ENCODE results near the gene C11orf21. TPM values are rescaled to one million over a fixed set of nuclear protein-coding genes. Genes with fewer than 3 reads are reported as not detected.
"Not testable (repeated sequence)": the region's sequence is repeated elsewhere in the genome, so short reads cannot be mapped to it uniquely, and the experiment has no call there.

Gene C11orf21
- total RNA-seq (2014; rRNA removed; shearing (Covaris generic); ENCODE audit: low replicate concordance), result 8.4 and 18.1 TPM in 2 replicates

DNA sequence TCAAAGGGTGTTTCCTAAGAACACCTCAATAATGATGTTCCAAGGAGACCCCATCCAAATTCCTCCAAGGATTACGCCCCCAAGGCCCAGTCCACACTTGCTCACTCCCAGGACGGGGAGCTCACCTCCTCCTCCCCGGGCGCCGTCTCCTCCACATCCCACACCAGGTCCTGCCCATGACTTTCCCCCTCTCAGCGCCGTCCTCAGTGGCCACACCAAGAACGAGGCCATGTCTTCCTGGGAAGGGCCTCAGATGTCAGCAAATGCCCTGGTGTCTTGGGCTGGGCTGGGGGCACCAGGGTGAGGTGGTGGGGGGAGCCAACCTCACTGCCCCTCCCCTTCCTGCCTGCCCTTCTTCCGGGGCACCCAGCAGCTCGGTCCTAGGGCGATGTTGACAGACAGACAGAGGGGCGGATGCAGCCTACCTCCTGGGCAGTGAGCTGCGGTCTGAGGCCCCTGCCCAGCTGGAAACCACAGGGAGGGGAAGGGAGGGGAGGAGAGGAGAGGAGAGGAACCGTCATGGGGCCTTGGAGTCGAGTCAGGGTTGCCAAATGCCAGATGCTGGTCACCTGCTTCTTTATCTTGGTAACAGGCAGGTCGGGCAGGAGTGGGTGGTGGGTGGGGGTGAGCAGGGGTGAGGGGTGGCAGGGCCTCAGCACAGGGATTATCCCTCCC, at the start of gene C11orf21, which contains the start of gene TSPAN32:
Gene C11orf21 (minus strand): TSS at position 288 of the 675 bp plus-strand sequence. CDS start 110 bp downstream, at position 178.
Gene TSPAN32 (plus strand): TSS at position 383 of the 675 bp plus-strand sequence. CDS start 137 bp downstream, at position 520.
- H3K27me3 ChIP-seq, result no peaks in the 10 kb centered on the region
- no peaks in the 10 kb centered on the region for H3K9me3 ChIP-seq
- H3K4me3 ChIP-seq, result peak within 1 kb of the TSS; percentile 39
- DNase-seq, result peak; percentile 69
- H3K36me3 ChIP-seq, result no peaks in the 10 kb centered on the region

DNA sequence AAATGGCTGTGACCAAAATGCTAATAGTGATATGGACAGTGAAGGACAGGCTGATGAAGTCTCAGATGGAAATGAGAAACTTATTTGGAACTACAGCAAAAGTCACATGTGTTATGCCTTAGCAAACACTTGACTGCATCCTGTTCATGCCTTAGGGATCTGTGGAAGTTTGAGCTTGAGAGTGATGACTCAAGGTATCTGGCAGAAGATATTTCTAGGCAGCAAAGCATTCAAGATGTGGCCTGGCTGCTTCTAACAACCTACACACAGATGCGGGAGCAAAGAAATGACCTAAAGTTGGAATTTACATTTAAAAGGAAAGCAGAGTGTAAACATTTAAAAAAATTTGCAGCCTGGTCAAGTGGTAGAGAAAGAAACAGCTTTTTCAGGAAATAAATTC, 47.3 kb upstream of the C11orf21 start:
- H3K27me3 ChIP-seq, result no peaks in the 10 kb centered on the region

GRCh38 chr11:2347308-2347830, 45.7 kb upstream of the C11orf21 start:
- Histone ChIP-seq H3K4me3 (no peak overlapping the region), H3K36me3 (no peaks in the 10 kb centered on the region), H3K27me3 (no peaks in the 10 kb centered on the region), H3K9me3 (peaks cover 14% of the 10 kb centered on the region)
- no peak for DNase-seq

More for the DNA sequence above, 47.3 kb upstream of the C11orf21 start:
- Histone ChIP-seq H3K4me3 (no peak overlapping the region), H3K36me3 (no peaks in the 10 kb centered on the region), H3K9me3 (peaks cover 14% of the 10 kb centered on the region)
- no peak for DNase-seq

GRCh38 chr11:2346586-2347307, 45.0 kb upstream of the C11orf21 start:
- Histone ChIP-seq H3K9me3 (peaks cover 14% of the 10 kb centered on the region), H3K36me3 (no peaks in the 10 kb centered on the region), H3K27me3 (no peaks in the 10 kb centered on the region), H3K4me3 (no peak overlapping the region)
- no peak for DNase-seq

- Histone ChIP-seq H3K27me3 (no peaks in the 10 kb centered on the region), H3K4me3 (no peak overlapping the region), H3K9me3 (peaks cover 12% of the 10 kb centered on the region), H3K36me3 (no peaks in the 10 kb centered on the region)
- no peak for DNase-seq
Measured at GRCh38 chr11:2346014-2346413, 44.3 kb upstream of the C11orf21 start.

GRCh38 chr11:2345050-2345449, 43.3 kb upstream of the C11orf21 start:
- no peak for DNase-seq
- H3K27me3 ChIP-seq, result no peaks in the 10 kb centered on the region
- H3K9me3 ChIP-seq, result peaks cover 12% of the 10 kb centered on the region
- no peak overlapping the region for H3K4me3 ChIP-seq
- no peaks in the 10 kb centered on the region for H3K36me3 ChIP-seq

DNA sequence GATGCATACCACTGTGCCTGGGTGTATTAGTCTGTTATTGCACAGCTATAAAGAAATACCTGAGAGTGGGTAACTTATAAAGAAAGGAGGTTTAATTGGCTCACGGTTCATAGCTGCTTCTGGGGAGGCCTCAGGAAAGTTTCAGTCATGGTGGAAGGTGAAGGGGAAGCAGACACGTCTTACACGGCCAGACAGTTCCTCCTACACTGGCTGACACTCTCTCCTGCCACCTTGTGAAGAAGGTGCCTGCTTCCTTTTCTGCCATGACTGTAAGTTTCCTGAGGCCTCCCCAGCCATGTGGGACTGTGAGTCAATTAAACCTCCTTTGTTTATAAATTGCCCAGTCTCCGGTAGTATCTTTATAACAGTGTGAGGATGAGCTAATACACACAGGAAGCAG, 41.8 kb upstream of the C11orf21 start:
- Histone ChIP-seq H3K36me3 (no peaks in the 10 kb centered on the region), H3K4me3 (no peak overlapping the region), H3K27me3 (no peaks in the 10 kb centered on the region), H3K9me3 (peaks cover 2% of the 10 kb centered on the region)
- no peak for DNase-seq

GRCh38 chr11:2342981-2343380, 41.3 kb upstream of the C11orf21 start:
- H3K9me3 ChIP-seq, result no peaks in the 10 kb centered on the region
- no peak for DNase-seq
- H3K36me3 ChIP-seq, result no peaks in the 10 kb centered on the region
- no peaks in the 10 kb centered on the region for H3K27me3 ChIP-seq
- H3K4me3 ChIP-seq, result no peak overlapping the region

DNA sequence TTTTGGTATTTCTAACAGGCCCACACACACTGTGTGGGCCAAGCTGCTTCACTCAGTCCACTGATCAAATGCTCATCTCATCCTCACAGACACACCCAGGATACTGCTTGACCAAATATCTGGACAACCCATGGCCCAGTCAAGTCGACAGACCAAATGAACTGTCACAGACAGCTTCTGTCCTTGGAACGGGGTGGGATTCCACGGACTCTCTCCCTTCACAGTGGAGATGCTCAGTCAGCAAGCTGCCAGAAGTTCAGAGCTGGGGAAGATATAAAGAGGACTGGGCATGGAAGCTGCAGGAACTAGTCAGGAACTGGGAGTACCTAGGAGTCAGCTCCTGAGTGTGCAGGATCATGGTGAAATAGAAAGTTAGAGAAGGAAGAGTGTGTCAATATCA, 40.8 kb upstream of the C11orf21 start:
- H3K36me3 ChIP-seq, result no peaks in the 10 kb centered on the region
- H3K27me3 ChIP-seq, result no peaks in the 10 kb centered on the region
- H3K4me3 ChIP-seq, result no peak overlapping the region
- DNase-seq, result no peak
- no peaks in the 10 kb centered on the region for H3K9me3 ChIP-seq

DNA sequence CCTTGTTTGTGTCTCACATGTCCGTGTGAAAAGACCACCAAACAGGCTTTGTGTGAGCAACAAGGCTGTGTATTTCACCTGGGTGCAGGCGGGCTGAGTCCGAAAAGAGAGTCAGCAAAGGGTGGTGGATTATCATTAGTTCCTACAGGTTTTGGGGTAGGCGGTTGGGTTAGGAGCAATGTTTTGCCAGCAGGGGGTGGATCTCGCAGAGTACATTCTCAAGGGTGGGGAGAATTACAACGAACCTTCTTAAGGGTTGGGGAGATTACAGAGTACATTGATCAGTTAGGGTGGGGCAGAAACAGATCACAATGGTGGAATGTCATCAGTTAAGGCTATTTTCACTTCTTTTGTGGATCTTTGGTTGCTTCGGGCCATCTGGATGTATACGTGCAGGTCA, 37.0 kb upstream of the C11orf21 start:
- H3K4me3 ChIP-seq, H3K27me3 ChIP-seq, DNase-seq, H3K36me3 ChIP-seq, H3K9me3 ChIP-seq: not testable (repeated sequence)

DNA sequence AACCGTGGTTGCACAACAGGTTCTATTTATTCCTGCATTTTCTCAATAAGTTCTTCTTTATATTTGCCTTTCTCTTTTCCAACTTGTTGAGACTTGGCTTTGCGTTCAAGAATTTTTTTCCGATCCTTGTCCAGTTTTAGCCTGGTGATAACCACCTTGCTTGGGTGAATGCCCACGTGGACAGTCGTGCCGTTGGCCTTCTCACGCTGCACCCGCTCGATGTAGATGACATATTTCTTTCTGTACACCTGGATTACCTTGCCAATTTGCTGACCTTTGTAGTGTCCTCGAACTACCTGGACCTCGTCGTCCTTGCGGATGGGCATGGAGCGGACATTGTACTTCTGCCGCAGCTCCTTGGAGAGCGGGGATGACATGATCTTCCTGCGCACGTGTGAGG, 33.6 kb upstream of the C11orf21 start:
- not testable (repeated sequence) for H3K4me3 ChIP-seq, H3K36me3 ChIP-seq, H3K9me3 ChIP-seq, DNase-seq, H3K27me3 ChIP-seq

- H3K36me3 ChIP-seq, H3K9me3 ChIP-seq, H3K4me3 ChIP-seq, H3K27me3 ChIP-seq, DNase-seq: not testable (repeated sequence)
Measured at GRCh38 chr11:2333486-2334205, 31.9 kb upstream of the C11orf21 start.

DNA sequence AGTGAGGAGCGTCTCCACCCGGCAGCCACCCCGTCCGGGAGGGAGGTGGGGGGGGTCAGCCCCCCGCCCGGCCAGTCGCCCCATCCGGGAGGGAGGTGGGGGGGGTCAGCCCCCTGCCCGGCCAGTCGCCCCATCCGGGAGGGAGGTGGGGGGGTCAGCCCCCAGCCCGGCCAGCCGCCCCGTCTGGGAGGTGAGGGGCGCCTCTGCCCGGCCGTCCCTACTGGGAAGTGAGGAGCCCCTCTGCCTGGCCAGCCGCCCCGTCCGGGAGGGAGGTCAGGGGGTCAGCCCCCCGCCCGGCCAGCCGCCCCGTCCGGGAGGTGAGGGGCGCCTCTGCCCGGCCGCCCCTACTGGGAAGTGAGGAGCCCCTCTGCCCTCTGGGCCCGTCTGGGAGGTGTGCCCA, 30.9 kb upstream of the C11orf21 start:
- H3K9me3 ChIP-seq, H3K36me3 ChIP-seq, H3K27me3 ChIP-seq, H3K4me3 ChIP-seq, DNase-seq: not testable (repeated sequence)

GRCh38 chr11:2331404-2331803, 29.7 kb upstream of the C11orf21 start:
- Histone ChIP-seq H3K4me3 (no peak overlapping the region), H3K36me3 (no peaks in the 10 kb centered on the region), H3K27me3 (no peaks in the 10 kb centered on the region), H3K9me3 (peaks cover 2% of the 10 kb centered on the region)
- no peak for DNase-seq

DNA sequence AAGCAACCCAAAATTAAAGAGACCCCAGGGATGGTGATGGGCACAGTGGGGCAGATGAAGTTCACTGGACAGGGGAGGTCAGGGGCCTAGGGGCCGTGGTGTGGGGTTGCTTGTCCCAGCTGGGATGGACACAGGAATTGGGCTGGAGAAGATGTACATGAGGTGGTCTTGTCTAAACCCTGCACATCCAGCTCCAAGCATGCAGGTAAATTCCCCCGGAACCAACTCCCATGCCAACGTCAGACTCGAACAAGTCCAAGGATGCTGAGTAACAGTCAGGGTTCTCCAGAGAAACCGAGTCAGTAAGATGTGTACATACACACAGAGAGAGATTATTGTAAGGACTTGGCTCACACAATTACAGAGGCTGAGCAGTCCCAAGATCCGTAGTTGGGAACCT, 29.0 kb upstream of the C11orf21 start:
- no peaks in the 10 kb centered on the region for H3K36me3 ChIP-seq
- no peak for DNase-seq

GRCh38 chr11:2329551-2329950, 27.8 kb upstream of the C11orf21 start:
- DNase-seq, result no peak
- H3K27me3 ChIP-seq, result no peaks in the 10 kb centered on the region
- no peak overlapping the region for H3K4me3 ChIP-seq
- H3K36me3 ChIP-seq, result no peaks in the 10 kb centered on the region
- peaks cover 2% of the 10 kb centered on the region for H3K9me3 ChIP-seq

More for the DNA sequence above, 29.0 kb upstream of the C11orf21 start:
- H3K9me3 ChIP-seq, result peaks cover 2% of the 10 kb centered on the region
- no peaks in the 10 kb centered on the region for H3K27me3 ChIP-seq
- H3K4me3 ChIP-seq, result no peak overlapping the region

Data from MG63 (cell line).